Measurements from ENCODE around the gene ENOX1.
"Not testable (repeated sequence)": the region's sequence is repeated elsewhere in the genome, so short reads cannot be mapped to it uniquely, and the experiment has no call there.

Gene ENOX1

DNA sequence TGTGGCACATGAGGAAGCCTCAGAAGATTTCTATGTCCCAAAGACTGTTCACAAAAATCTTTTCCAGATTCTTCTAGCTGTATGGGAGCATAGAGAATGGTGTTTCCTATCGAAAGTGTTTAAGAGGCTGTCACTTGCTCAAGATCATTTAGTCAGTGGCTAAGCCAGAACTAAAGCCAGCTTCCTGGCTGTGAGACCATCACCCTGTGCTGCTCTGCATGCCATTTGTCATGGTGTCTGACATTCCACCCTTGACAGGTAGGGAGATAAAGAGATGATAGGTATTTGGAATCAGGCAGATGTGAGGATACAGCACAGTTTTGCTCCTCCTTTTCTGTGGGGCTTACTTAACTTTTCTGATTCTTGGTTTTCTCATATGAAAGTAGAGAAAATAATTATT lies 586.0 kb downstream of the ENOX1 start:
- DNase-seq (ENCODE audit: low spot score): no peak

DNA sequence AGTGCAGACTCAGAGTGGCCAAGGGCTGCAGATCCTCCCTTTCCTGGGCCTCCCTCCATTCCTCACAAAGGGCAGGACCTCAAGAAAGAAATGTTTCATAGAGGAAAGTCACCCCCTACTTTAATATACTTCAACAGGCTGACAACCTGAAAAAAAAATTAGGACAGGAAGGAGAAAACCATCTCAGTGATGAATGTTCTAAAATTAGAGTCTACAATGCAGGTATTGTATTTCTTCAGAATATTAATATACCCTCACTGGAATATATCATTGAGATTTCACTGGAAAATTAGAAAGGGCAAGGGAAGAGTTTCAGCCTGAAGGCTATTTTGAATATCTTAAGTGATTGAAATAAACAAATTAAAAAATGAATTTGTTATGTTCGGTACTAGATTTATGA lies 586.5 kb downstream of the ENOX1 start:
- no peak for DNase-seq (ENCODE audit: low spot score)

DNA sequence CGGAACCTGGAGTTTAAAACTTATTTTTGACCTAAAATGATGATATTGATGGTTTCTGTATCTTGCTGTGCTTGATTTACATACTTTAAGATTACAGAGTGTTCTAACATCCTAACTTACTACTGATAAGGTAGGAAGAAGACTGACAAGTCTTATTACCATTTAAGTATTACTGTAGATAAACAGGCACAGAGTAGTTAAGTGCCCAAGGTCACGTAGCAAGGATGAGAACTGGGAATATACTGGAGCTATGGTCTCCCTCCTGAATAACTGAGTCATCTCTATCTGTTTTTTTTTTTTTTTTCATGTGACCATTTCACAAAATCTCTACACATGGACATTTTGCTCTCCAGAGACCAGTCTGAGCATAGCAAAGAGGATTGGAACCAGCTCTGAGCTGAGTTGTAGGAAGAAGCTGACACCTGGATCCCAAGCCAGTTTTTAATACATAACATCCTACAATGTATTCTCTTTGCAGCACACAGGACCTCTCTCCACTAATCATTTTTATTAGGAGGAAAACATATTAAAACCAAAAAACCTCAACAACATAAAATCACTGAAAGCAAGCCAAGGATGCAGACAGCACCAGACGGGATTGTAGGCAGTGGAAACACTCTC lies 589.9 kb downstream of the ENOX1 start:
- DNase-seq (ENCODE audit: low spot score): no peak

GRCh38 chr13:43196086-43196621 lies 590.6 kb downstream of the ENOX1 start:
- DNase-seq (ENCODE audit: low spot score): peak; percentile 9

DNA sequence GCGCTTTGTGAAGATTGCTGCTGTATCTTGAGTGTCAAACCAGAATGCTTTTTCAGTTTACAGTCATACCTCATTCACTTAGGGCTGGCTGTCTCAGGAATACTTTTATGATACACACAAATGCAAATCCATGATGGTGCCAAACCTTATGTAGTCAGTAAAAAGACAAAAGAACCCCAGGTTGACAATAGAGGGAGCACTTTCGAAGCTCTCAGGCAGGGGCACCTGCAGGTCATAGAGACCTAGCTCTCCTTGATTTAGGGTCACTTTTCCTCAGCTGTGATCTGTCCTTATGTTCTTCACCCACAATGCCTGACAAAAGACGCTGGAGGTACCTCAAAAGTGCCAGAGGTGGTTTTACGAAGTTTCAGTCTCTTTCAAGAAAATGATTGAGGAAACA lies 591.2 kb downstream of the ENOX1 start:
- no peak for DNase-seq (ENCODE audit: low spot score)

DNA sequence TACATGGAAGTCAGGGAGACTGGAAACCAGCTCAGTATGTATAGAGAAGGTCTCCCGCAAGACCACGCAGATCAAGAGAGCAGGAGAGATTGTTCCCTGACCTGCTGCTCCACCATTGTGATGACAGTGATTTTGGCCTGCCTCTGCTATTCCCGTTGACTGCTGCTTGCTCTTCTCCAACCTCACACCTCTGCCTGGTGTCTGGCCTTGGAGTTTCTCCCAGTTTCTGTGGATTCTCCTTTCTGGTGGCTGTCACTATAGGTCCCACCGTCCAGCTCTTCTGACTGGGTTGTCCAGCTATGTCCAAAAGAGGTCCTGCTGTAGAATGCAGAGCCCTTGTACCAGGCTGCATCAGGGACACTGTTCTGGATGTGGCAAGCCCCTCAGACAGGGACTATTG lies 591.7 kb downstream of the ENOX1 start:
- DNase-seq (ENCODE audit: low spot score): no peak

- no peak for DNase-seq (ENCODE audit: low spot score)
Observed at GRCh38 chr13:43193789-43194420, 592.9 kb downstream of the ENOX1 start.

- no peak for DNase-seq (ENCODE audit: low spot score)
Observed at GRCh38 chr13:43191546-43191945, 595.2 kb downstream of the ENOX1 start.

DNA sequence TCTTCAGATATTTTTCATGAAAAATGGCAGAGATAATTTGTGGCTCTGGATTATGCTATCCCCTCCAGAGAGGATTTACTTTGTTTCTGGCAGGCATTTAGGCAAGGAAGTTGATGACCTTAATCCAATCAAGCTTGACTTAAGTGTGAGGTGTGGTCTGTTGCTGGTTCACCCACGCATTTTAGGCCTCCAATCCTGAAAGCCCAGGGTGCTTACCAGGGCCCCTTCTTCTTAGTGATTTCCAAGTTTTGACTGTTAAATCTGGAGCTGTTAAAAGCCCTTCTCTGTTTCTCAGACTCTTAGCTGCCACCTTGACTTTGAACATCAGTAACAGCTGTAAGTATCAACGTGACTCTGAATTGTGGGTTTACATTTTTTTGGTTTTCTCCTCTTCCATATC lies 601.5 kb downstream of the ENOX1 start:
- no peak for DNase-seq (ENCODE audit: low spot score)

DNA sequence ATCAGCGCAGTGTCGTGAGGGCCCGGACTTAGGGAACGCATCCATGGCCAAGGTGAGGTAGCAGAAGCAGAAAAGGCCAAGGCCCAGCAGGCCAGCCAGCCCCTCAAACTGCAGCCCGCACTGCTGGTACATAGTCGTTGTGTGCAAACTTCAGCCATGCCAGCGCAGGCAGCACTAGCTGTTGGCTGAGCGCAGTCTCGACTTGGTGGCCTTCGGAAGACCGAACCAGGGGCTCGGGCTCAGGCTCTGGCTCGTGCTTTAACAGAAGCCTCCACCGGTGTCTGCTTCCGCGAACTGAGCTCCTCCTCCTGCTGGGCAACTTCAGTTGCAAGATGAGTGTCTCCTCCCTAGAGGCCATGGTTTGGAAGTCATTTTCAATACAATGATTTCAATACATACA lies 605.9 kb downstream of the ENOX1 start:
- no peak for DNase-seq (ENCODE audit: low spot score)

GRCh38 chr13:43180036-43180660 lies 606.6 kb downstream of the ENOX1 start:
- DNase-seq (ENCODE audit: low spot score): no peak

DNA sequence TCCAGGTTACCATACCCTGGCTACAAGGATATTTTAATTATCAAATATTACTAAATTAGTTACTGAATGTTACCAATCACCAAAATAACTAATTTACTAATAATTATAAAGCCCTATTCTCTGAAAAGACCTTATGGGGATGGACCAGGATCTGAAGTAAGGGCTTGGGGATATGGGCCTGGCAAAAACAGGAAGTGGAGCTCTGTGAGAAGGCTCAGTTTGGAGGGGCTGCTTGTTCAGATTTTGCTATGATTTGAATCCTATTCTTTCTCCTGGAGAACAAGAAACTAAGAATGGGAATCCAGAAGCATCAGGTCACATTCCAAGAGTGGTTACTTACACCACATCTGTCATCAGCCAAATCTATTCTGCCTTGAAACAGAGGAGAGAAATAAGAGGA lies 615.3 kb downstream of the ENOX1 start:
- DNase-seq (ENCODE audit: low spot score): no peak

- no peak for DNase-seq (ENCODE audit: low spot score)
Observed at GRCh38 chr13:43170506-43170905, 616.3 kb downstream of the ENOX1 start.

DNA sequence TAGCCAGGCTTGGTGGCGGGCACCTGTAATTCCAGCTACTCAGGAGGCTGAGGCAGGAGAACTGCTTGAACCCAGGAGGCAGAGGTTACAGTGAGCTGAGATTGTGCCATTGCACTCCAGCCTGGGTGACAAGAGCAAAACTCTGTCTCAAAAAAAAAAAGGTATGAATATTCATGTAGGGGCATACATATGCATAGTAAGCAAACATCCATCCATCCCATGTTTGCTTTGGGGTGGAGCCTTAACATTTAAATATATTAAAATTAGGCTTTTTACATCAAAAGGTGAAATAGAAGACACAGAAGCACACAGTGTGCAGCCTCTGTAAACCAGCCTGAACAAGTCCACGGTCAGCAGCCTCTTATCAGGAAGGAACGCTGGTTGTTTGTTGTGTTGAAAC lies 618.3 kb downstream of the ENOX1 start:
- not testable (repeated sequence) for DNase-seq (ENCODE audit: low spot score)

GRCh38 chr13:43167731-43168130 lies 619.0 kb downstream of the ENOX1 start:
- DNase-seq (ENCODE audit: low spot score): no peak

DNA sequence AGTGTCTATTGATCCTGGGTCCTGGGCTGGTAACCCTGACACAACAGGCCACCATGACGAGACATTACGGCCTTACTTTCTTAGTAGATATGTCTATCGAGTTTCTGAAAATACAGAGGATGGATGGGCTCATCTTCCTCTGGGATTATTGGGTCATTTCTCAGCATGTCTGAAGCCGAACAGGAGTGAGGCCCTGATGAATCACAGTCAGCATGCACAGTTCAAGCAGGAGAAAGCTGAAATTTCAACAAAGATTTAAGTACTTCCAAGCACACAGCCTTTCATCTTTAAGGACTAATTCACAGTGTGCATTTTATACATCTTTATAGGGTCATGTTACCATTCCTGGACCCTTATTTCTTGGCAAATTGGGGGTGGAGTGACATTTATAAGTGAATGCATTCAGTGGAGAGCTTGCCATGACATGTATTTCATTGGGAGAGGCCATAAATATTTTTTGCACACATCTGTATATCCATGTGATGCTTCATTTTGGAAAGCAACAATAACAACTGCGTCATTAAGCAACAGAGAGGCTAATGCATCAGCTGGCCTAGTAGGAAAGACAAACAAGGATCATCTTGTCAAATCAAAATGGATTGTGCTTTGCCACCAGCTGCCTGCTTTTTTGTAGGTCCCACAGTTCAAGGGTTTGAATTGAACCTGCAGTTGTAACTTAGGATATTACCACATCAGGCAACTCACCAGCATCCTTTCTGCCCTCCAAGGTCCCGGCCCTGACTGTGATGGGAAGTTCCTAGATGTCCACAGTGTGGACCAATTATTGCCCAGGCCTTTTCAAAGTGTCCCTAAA lies 619.9 kb downstream of the ENOX1 start:
- DNase-seq (ENCODE audit: low spot score): no peak
